NT2/D1 (cell line): ENCODE data around the gene SCARB1.

Source experiments
- YY1 ChIP-seq: IDR thresholded peaks from 2 replicates; pipeline ENCODE4 v1.6.1; 2011; ENCODE audit not compliant: insufficient read length, insufficient read depth
- ZNF274 ChIP-seq: IDR thresholded peaks from 2 replicates; pipeline ENCODE4 v1.6.1; 2011; ENCODE audit warnings: mild to moderate bottlenecking, low read depth, low read length

DNA sequence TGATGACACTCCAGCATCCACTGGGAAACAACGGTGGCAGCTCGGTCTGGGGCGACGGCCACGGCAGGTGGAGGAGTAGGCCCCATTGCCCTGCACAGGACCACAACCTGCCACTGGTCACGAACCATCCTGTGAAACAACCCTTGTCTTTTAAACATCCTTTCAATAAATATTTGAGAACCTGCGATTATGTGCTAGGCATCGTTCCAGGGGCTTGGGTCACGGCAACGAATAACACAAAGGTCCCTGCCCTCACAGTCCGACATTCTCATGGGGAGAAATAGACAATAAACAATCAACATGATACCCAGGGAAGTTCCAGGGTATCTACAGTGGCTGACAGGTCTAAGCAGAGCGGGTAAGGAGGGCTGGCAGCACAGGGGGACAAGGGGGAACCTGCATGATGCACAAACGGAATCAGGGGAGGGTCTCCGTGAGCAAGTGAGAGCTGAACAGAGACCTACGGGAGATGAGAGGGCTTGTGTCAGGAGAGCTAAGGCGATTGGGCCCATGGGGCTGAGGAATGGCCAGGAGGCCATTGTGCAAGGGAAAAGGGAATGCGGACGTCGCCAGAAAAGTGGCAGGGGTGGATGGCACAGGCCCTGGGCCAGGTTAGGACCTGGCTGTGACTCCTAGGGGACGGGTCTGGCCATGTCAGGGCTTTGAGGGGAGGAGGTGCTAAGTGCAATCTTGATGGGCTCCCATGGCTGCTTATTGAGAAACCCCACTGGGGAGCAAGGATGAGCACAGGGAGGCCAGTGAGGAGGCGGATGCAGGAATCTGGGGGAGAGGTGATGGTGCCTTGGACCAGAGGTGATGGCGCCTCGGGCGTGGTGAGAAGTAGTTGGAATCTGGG is 9.7 kb downstream of the SCARB1 start:
- TF ChIP-seq ZNF274 (no peak), YY1 (no peak)
